Ectodermal cell (in vitro differentiated cells): ENCODE data around the gene OSBPL1A.

ENCODE experiments used
- H3K27ac ChIP-seq: 2 replicates; pipeline ENCODE4 v1.7.0; 2013; ENCODE audit warnings: mild to moderate bottlenecking, low read depth, low read length; ENCODE audit not compliant: insufficient read depth, poor library complexity, severe bottlenecking
- H3K27me3 ChIP-seq: 2 replicates; pipeline ENCODE4 v1.7.0; 2013; ENCODE audit warnings: mild to moderate bottlenecking, low read length; ENCODE audit not compliant: insufficient read depth, control insufficient read depth, poor library complexity, severe bottlenecking
- H3K36me3 ChIP-seq: one replicate; pipeline ENCODE4 v1.7.0; 2013; ENCODE audit warnings: low read length; ENCODE audit not compliant: control insufficient read depth, insufficient read depth
- H3K4me1 ChIP-seq: one replicate; pipeline ENCODE4 v1.7.0; 2013; ENCODE audit warnings: low read length; ENCODE audit not compliant: control insufficient read depth, insufficient read depth
- H3K4me3 ChIP-seq: 2 replicates; pipeline ENCODE4 v1.7.0; 2013; ENCODE audit warnings: low read depth, low read length, control low read depth; ENCODE audit not compliant: insufficient read depth
- H3K9me3 ChIP-seq: 2 replicates; pipeline ENCODE4 v1.7.0; 2013; ENCODE audit warnings: mild to moderate bottlenecking, low read length, moderate library complexity; ENCODE audit not compliant: control insufficient read depth
- WGBS, 2 experiments: methylation state at CpG; one replicate each; pipeline ENCODE4 v1.1.7; 2013; ENCODE audit warnings: missing lambda C conversion rate in 2 of 2; 5-methylcytosine and 5-hydroxymethylcytosine counted together

OSBPL1A gene

DNA sequence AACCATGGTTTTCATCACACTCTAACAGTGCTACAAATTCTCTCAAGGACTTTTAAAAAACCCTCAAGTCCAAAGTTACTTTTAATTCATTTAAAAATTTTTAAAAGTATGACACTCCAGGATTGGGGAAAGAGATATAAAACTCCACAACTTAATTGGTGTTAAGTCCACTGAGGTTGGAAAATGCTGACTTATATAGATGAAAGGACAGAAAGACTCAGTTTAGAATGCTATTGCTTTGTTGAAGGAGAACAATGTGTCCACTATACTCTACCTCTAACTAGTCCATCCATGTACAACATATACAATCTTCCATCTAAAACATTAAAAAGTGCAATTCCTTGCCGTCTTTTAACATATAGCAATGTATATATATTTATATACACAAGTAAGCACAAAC, 217.6 kb downstream of the OSBPL1A start:
- Histone ChIP-seq H3K4me3 (no peak overlapping the region), H3K27me3 (no peaks in the 10 kb centered on the region), H3K36me3 (no peaks in the 10 kb centered on the region), H3K27ac (no peak overlapping the region), H3K9me3 (no peaks in the 10 kb centered on the region), H3K4me1 (peaks cover 3% of the 10 kb centered on the region)
- no CpG with 5 or more reads among the region's 1 CpG for whole genome bisulfite sequencing, 2 experiments

DNA sequence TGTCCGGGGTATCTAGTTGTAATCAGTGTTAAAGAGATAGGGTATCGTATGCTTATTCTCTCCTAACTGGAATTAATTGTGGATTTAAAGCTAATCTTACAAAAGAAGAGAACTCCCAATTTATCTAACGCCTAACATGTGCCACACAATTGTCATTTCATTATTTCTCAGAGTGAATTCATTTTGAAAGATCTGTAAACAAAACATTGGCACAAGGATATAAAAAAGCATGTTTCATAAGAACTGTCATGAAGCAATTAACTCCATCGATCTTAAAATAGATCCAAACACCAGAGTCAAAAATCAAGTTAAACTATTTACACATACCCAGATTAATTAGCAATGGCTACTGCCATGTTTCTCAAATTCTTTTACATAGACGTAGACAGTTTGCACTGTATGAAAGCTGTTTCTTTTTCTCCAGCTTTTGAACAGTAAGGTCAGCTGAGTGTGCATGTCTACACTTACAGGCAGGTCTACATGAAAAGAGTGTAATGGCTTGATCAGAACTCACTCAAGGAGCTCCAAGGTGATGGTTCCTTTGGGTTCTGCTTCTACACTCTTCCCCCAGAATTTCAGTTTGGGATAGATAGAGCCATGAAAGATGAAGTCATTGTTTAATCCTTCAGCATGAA, 220.0 kb downstream of the OSBPL1A start:
- 74 to 93% methylated on average over 5 of the region's 5 CpGs for WGBS, 2 experiments
- H3K4me3 ChIP-seq: no peak overlapping the region
- H3K27me3 ChIP-seq: no peaks in the 10 kb centered on the region
- no peak overlapping the region for H3K27ac ChIP-seq
- peaks cover 3% of the 10 kb centered on the region for H3K36me3 ChIP-seq
- H3K4me1 ChIP-seq: no peaks in the 10 kb centered on the region
- H3K9me3 ChIP-seq: no peaks in the 10 kb centered on the region

DNA sequence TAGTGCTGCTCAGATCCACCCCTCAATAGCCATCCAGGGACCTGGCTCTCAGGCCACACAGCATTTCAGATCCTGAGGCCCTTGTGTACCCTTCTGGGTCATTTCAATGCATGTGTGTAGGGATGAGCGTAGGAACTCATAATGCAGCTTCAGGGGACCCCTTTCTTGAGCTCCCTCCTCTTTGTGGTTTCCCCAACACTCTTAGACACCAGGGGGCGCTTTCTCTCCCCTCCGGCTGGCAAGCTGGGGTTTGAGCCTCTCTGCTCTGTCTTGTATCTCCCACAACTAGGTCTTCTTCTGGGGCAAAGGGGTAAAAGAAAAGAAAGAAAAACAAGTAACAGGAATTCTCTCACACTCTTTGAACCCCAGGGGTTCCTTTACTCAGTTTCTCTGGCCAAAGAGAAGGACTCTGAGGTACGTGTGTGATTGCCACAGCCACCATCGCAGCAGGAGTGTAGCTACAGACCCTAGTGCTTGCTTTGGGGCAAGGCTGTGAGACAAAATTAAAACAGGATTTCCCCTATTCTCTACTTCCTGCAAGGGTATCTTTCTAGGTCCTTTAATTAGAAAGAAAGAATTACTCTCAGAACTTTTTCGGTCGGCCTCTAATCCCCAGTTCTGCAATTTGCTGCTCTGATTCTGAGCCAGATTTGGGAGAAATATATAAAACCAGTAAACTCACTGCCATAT, 220.8 kb downstream of the OSBPL1A start:
- 62 to 67% methylated on average over 7 of the region's 7 CpGs for WGBS, 2 experiments
- Histone ChIP-seq H3K36me3 (peaks cover 3% of the 10 kb centered on the region), H3K4me1 (no peaks in the 10 kb centered on the region), H3K9me3 (no peaks in the 10 kb centered on the region), H3K27ac (no peak overlapping the region), H3K27me3 (no peaks in the 10 kb centered on the region), H3K4me3 (no peak overlapping the region)

DNA sequence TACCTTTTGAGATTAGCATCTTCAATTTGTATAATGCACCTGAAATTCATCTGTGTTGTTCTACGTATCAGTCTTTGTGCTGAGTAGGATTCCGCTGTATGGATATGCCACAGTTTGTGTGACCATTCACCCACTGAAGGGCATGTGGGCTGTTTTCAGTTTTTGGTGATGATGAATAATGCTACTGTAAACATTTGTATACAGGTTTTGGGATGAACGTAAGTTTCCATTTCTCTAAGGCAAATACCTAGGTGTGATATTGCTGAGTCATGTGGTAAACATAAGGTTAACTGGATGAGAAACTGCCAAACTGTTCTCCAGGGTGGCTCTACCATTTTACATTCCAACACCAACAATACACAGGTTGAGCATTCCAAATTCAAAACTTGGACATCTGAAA, 223.6 kb downstream of the OSBPL1A start:
- peaks cover 3% of the 10 kb centered on the region for H3K36me3 ChIP-seq
- WGBS, 2 experiments: 95% methylated on average over 3 of the region's 3 CpGs
- H3K4me1 ChIP-seq: no peaks in the 10 kb centered on the region
- H3K27me3 ChIP-seq: no peaks in the 10 kb centered on the region
- no peaks in the 10 kb centered on the region for H3K9me3 ChIP-seq
- H3K4me3 ChIP-seq: no peak overlapping the region
- no peak overlapping the region for H3K27ac ChIP-seq

DNA sequence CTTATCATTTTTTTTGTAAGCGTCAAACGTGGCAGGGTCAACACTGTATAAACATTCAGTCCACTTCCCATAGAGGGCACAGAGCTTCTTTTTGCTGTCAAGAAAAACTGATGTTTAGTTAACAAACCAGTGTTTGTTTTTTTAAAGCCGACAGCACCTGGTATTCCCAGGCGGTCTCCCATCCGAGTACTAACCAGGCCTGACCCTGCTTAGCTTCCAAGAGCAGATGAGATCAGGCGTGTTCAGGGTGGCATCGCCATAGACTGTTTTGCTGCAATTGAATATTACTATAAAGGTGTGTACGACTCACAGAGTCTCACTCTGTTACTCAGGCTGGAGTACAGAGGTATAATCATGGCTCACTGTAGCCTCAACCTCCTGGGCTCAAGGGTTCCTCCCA, 227.3 kb downstream of the OSBPL1A start:
- 94 to 96% methylated on average over 8 of the region's 8 CpGs for WGBS, 2 experiments
- Histone ChIP-seq H3K9me3 (no peaks in the 10 kb centered on the region), H3K4me1 (no peaks in the 10 kb centered on the region), H3K36me3 (peaks cover 13% of the 10 kb centered on the region), H3K4me3 (no peak overlapping the region), H3K27me3 (no peaks in the 10 kb centered on the region), H3K27ac (no peak overlapping the region)

DNA sequence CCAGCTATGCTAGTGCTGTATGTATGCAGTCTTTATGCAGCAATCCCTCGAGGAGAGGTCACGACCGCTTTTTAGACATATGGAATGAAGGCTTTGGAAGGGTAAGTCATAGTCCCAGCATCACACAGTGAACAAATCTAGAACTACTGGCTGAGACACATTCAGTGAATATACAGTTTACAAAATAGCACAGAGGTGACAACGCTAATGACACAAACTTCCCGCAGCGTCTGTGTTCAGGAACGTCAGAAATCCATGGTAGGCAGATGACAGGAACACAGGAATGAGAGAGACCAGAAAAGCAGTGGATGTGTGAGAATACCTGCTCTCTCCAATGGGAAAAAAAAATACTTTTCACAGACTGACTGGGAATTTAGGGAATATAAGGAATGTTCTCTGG, 229.1 kb downstream of the OSBPL1A start:
- Histone ChIP-seq H3K4me1 (no peaks in the 10 kb centered on the region), H3K4me3 (no peak overlapping the region), H3K9me3 (no peaks in the 10 kb centered on the region), H3K27ac (no peak overlapping the region), H3K36me3 (peaks cover 14% of the 10 kb centered on the region), H3K27me3 (no peaks in the 10 kb centered on the region)
- 94 to 97% methylated on average over 7 of the region's 7 CpGs for WGBS, 2 experiments

DNA sequence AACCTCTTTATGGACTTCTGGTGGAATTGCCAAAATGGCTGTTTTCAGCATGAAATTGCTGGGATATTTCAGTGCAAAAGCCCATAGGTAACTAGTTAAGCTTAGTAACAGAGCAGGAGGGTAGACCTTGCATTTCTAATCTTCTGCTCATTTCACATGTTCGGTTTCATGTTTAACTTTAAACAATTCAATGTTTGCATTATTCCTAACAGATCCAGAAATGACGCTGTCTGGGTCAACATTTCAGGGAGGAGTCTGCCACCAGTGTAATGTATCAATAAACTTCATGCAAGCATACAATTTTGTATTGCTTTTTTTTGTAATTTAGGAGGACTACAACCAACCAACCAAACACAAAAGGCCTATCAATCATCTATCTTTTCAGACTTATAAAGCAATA, 236.3 kb downstream of the OSBPL1A start:
- WGBS, 2 experiments: 95 to 98% methylated on average over 2 of the region's 2 CpGs

DNA sequence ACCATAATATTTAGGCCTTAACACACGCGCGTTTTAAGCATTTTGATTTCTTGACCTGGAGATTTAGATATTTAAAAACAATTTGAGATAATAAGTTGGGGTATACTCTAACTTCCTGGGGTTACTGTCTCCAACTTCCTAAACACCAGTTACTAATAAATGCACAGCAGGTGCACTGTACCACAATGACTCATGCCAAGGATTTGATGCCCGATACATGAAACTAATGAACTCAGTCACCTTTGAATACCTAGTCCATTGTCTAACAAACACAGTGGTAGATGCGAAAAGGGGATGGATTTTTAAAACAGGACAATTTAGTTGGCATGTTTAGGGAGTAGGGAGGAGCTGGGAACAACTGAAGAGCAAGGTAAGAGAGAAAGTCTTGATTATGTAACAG, 237.5 kb downstream of the OSBPL1A start:
- H3K4me3 ChIP-seq: no peak overlapping the region
- no peak overlapping the region for H3K27ac ChIP-seq
- H3K36me3 ChIP-seq: peaks cover 19% of the 10 kb centered on the region
- H3K9me3 ChIP-seq: no peaks in the 10 kb centered on the region
- H3K27me3 ChIP-seq: no peaks in the 10 kb centered on the region
- no peaks in the 10 kb centered on the region for H3K4me1 ChIP-seq
- 95 to 97% methylated on average over 4 to 5 of the region's 5 CpGs for WGBS, 2 experiments

More for the DNA sequence above, 236.3 kb downstream of the OSBPL1A start:
- no peak overlapping the region for H3K4me3 ChIP-seq
- H3K27ac ChIP-seq: no peak overlapping the region
- no peaks in the 10 kb centered on the region for H3K4me1 ChIP-seq
- H3K36me3 ChIP-seq: peaks cover 17% of the 10 kb centered on the region
- no peaks in the 10 kb centered on the region for H3K27me3 ChIP-seq
- H3K9me3 ChIP-seq: no peaks in the 10 kb centered on the region

DNA sequence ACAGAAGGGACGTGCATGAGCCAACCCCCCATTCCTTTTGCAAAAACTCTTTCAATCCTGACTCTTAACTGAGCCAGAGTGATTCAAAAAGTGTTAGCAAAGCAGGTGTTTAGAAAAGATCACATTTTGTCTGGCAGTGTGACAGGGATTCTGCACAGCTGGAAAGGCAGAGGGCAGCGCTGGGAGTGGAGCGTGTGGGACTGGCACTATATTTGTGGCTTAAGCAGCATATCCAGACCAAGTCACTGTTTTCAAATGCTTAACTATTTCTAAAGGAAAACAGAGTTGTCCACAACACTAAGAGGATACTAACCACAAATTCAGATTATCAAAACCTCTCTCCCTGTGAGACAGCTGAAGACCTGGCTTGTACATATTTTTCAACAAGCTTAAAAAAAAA, 239.8 kb downstream of the OSBPL1A start:
- Histone ChIP-seq H3K36me3 (peaks cover 14% of the 10 kb centered on the region), H3K27me3 (no peaks in the 10 kb centered on the region), H3K4me1 (no peaks in the 10 kb centered on the region), H3K27ac (no peak overlapping the region), H3K9me3 (no peaks in the 10 kb centered on the region), H3K4me3 (no peak overlapping the region)
- WGBS, 2 experiments: 94 to 96% methylated on average over 3 of the region's 3 CpGs

DNA sequence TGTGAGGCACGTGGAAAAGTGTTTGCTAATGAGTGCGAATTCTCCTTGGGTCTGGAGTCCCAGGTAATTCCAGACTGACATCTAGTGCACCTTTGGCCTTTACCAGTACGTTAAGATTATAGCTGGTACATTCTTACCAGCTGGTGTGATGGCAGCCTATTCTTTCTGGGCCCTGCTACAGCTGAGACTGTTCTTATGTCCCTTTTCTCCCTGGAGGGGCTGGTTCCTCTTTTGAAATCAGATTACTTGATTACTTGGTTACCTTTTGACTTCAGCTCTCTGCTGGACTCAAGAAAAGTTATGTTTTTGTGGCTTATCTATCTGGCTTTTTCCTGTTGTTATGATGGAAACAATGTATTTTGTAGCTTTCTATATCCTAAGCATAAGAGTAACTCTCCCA, 244.2 kb downstream of the OSBPL1A start:
- no peaks in the 10 kb centered on the region for H3K9me3 ChIP-seq
- peaks cover 6% of the 10 kb centered on the region for H3K36me3 ChIP-seq
- no peaks in the 10 kb centered on the region for H3K27me3 ChIP-seq
- H3K4me1 ChIP-seq: no peaks in the 10 kb centered on the region
- H3K27ac ChIP-seq: no peak overlapping the region
- H3K4me3 ChIP-seq: no peak overlapping the region
- WGBS, 2 experiments: 95 to 97% methylated on average over 3 of the region's 3 CpGs
